ENCODE results near the gene SCOC.

SCOC gene

GRCh38 chr4:140351093-140352075 lies 22.1 kb upstream of the SCOC start:
- TF ChIP-seq, protein P1, sequence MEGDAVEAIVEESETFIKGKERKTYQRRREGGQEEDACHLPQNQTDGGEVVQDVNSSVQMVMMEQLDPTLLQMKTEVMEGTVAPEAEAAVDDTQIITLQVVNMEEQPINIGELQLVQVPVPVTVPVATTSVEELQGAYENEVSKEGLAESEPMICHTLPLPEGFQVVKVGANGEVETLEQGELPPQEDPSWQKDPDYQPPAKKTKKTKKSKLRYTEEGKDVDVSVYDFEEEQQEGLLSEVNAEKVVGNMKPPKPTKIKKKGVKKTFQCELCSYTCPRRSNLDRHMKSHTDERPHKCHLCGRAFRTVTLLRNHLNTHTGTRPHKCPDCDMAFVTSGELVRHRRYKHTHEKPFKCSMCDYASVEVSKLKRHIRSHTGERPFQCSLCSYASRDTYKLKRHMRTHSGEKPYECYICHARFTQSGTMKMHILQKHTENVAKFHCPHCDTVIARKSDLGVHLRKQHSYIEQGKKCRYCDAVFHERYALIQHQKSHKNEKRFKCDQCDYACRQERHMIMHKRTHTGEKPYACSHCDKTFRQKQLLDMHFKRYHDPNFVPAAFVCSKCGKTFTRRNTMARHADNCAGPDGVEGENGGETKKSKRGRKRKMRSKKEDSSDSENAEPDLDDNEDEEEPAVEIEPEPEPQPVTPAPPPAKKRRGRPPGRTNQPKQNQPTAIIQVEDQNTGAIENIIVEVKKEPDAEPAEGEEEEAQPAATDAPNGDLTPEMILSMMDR (IDR thresholded peaks at IDR 0.05): no peak

DNA sequence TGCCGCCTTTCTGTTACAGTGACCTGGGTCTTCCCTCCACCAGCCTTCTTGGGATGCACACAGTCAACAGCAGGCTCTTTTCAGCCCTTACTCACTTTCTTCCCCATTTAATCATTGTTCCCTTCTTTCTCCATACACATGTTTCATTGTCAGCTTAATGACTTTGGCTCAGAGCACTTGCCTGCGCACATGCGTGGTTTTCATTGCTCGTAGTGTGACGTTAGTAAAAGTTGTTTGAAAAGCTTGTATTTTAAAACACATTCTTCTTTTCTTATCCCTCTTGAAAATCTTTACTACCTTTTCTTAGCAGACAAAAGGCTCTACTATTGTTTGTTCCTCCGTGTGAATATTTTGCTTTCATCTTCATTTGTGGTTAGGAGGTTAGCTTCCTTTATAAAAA lies 19.7 kb upstream of the SCOC start:
- TF ChIP-seq, protein P1 (IDR thresholded peaks at IDR 0.05): no peak

GRCh38 chr4:140355288-140355687 lies 18.2 kb upstream of the SCOC start:
- TF ChIP-seq, protein P1 (IDR thresholded peaks at IDR 0.05): no peak

DNA sequence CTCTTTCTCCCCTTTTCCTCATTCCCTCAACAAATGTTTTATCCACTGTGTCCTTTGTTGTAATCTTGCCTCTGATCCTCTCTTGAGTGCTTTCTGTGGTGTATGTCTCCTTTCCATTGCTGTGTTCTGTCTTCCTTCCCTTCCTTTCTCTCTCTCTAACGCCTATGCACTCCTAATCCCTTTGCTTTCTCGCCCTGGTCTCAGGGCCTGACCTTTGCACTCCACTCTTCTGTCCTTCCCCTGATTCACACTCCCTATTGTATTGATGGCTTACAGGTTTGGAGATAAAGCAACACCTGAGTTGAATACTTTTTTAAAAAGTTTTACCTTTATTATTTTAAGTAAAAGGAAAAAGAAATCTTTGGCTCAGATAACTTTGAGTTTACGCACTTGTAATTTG lies 15.6 kb upstream of the SCOC start:
- TF ChIP-seq, protein P1 (IDR thresholded peaks at IDR 0.05): no peak

DNA sequence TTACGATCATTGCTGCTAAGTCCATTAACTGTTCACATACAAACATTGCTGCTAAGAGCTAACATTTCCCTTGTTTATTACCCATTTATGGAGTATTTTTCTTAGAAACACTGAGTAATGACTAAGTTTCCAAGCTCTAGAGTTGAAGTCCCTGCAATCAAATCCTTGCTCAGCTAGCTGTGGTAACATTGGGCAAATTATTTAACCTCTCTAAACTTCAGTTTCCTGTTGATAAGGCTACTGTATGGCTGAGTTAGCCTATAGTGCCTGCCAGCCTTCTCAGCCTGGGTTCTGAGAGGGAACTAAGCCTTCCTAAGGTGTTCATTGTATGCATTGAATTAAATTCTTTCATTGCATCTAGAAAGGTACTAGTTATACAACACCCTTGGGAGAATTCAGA lies 15.2 kb upstream of the SCOC start:
- TF ChIP-seq, protein P1 (IDR thresholded peaks at IDR 0.05): no peak

DNA sequence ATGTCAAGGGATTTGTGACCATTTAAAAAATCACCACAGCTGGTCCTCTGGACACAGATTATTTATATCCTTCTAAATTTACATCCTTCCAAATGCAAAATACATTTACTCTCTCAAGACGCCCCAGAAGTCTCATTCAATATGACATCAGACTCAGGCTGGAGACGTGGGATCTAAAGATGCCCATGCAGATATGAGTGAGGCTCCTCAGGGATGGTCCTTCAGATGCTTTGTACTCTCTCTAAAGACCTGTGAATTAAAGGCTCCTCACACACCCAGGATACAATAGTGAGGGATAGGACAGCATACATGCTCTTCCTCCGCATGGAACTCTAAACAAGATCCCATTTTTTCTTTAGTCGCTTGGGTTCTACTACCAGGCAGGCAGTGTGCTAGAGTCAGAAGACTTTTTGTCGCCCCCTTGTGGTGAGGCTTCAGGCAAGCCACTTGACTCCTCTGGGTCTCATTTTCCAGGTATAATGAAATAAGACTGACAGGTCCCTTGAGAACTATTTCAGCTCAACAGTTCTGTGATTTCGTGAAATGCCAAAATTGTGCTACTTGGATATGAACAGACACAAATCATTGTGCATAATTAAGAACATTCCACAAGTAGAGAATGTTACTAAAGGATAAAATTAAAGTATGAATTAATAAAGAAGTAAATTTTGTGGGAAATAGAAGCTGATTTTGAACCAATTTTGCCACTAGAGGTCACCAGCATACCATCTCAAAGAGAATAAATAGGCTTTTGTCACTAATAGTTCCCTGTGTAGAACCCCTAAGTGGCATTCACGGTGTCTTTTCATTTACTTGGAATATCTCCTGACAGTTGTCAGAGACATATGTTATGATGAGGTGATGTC lies 13.7 kb upstream of the SCOC start:
- TF ChIP-seq, protein P1 (IDR thresholded peaks at IDR 0.05): peak; percentile 89

DNA sequence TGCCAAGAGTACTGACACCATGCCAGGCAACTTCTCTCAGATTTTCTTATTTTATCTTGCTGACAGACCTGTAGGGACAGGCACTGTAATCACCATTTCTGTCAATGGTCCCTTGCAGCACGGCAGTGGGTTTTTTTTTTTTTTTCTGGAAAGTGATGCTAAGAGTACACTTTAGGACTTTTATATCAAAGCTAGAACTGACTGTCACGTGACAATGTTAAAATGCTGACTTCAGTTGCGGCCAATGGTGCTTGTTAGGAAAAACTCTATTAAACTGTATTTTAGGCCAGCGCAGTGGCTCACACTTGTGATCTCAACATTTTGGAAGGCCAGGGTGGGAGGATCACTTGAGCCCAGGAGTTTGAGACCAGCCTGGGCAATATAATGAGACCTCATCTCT lies 12.3 kb upstream of the SCOC start:
- TF ChIP-seq, protein P1 (IDR thresholded peaks at IDR 0.05): no peak

Data from LNCAP (cell line).